ENCODE measurements around the gene SMCO4.

DNA sequence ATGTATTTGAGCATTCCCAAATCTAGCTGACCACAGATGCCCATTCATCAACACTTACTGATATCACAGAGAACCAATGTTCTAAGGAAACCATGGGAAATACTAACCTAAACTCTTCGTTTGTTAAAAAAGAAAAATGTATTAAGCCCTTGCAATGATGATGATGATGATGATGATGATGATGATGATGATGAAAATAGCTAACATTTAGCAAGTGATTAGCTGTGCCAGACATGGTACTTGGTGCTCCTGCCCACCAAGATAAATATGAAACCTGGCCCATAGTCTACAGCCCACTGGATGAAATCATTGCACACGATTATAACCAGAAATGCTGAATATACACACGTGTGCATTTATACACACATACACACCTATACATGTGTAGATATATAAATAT, 37.5 kb downstream of the SMCO4 start:
- TF ChIP-seq, protein P1, sequence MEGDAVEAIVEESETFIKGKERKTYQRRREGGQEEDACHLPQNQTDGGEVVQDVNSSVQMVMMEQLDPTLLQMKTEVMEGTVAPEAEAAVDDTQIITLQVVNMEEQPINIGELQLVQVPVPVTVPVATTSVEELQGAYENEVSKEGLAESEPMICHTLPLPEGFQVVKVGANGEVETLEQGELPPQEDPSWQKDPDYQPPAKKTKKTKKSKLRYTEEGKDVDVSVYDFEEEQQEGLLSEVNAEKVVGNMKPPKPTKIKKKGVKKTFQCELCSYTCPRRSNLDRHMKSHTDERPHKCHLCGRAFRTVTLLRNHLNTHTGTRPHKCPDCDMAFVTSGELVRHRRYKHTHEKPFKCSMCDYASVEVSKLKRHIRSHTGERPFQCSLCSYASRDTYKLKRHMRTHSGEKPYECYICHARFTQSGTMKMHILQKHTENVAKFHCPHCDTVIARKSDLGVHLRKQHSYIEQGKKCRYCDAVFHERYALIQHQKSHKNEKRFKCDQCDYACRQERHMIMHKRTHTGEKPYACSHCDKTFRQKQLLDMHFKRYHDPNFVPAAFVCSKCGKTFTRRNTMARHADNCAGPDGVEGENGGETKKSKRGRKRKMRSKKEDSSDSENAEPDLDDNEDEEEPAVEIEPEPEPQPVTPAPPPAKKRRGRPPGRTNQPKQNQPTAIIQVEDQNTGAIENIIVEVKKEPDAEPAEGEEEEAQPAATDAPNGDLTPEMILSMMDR (IDR thresholded peaks at IDR 0.05; ENCODE audit: poor library complexity) = no peak
- TF ChIP-seq EZH2phosphoT487 (IDR thresholded peaks at IDR 0.05; ENCODE audit: low read depth, severe bottlenecking, unreplicated experiment) = no peak
